Neural cell (in vitro differentiated cells): ENCODE data around the gene REPS1.

Experiments used
- CTCF ChIP-seq: fragments of 450-650 bp; IDR thresholded peaks from 2 replicates; pipeline ENCODE4 v1.5.1; 2014; ENCODE audit warnings: antibody characterized with exemption, mild to moderate bottlenecking, moderate library complexity; ENCODE audit not compliant: poor library complexity, severe bottlenecking
- EP300 ChIP-seq: fragments of 450-650 bp; conservative IDR thresholded peaks from 2 replicates; pipeline ENCODE4 v1.6.1; 2014; ENCODE audit warnings: antibody characterized with exemption, mild to moderate bottlenecking, moderate library complexity; ENCODE audit not compliant: poor library complexity, severe bottlenecking
- EZH2 ChIP-seq: fragments of 200-600, 300-800 bp; shearing (Covaris generic), sonication (generic); IDR thresholded peaks from 2 replicates; pipeline ENCODE4 v1.6.1; 2014; ENCODE audit warnings: antibody characterized with exemption, low read length, borderline replicate concordance, mild to moderate bottlenecking; ENCODE audit not compliant: insufficient read depth, poor library complexity, severe bottlenecking
- MXI1 ChIP-seq: fragments of 450-650 bp; conservative IDR thresholded peaks from 2 replicates; pipeline ENCODE4 v1.6.1; 2014; ENCODE audit warnings: antibody characterized with exemption, mild to moderate bottlenecking; ENCODE audit not compliant: poor library complexity, severe bottlenecking
- POLR2AphosphoS5 ChIP-seq: IDR thresholded peaks from 2 replicates; pipeline ENCODE4 v1.6.1; 2012
- RAD21 ChIP-seq: fragments of 450-650 bp; conservative IDR thresholded peaks from 2 replicates; pipeline ENCODE4 v1.6.1; 2014; ENCODE audit warnings: antibody characterized with exemption, mild to moderate bottlenecking, moderate library complexity
- REST ChIP-seq: IDR thresholded peaks from 2 replicates; pipeline ENCODE4 v1.6.1; 2012; ENCODE audit warnings: borderline replicate concordance
- SMC3 ChIP-seq: fragments of 450-650 bp; conservative IDR thresholded peaks from 2 replicates; pipeline ENCODE4 v1.6.1; 2014; ENCODE audit warnings: antibody characterized with exemption, mild to moderate bottlenecking, moderate library complexity; ENCODE audit not compliant: poor library complexity
- TAF1 ChIP-seq: IDR thresholded peaks from 2 replicates; pipeline ENCODE4 v1.6.1; 2012; ENCODE audit warnings: low read depth

- no peak for TF ChIP-seq REST
- no peak for TF ChIP-seq EP300
- TF ChIP-seq POLR2AphosphoS5 = peak; percentile 69
- TF ChIP-seq CTCF = no peak
- no peak for TF ChIP-seq SMC3
- TF ChIP-seq EZH2 = no peak
- no peak for TF ChIP-seq TAF1
- TF ChIP-seq MXI1 = no peak
- TF ChIP-seq RAD21 = no peak
Measured at GRCh38 chr6:139027620-139028182, 39.6 kb upstream of the REPS1 start.
